Ishikawa (cell line): ENCODE results near the gene PDE4B.

ENCODE experiments used
- CEBPB ChIP-seq: IDR thresholded peaks from 2 replicates; pipeline ENCODE4 v1.6.1; 2012
- EGR1 ChIP-seq: IDR thresholded peaks from 2 replicates; pipeline ENCODE4 v1.6.1; 2012
- EP300 ChIP-seq: IDR thresholded peaks from 2 replicates; pipeline ENCODE4 v1.6.1; 2012; ENCODE audit warnings: borderline replicate concordance
- FOXM1 ChIP-seq: IDR thresholded peaks from 2 replicates; pipeline ENCODE4 v1.6.1; 2012; ENCODE audit warnings: low read depth, borderline replicate concordance
- TAF1 ChIP-seq: IDR thresholded peaks from 2 replicates; pipeline ENCODE4 v1.6.1; 2012; ENCODE audit warnings: low read depth, mild to moderate bottlenecking
- TCF12 ChIP-seq: IDR thresholded peaks from 2 replicates; pipeline ENCODE4 v1.6.1; 2012; ENCODE audit warnings: low read depth
- YY1 ChIP-seq: IDR thresholded peaks from 2 replicates; pipeline ENCODE4 v1.6.1; 2012; ENCODE audit warnings: low read depth
- TF ChIP-seq, protein P1 (sequence below): IDR thresholded peaks from 2 replicates; pipeline ENCODE4 v1.6.1; 2012
- TF ChIP-seq, protein P2 (sequence below): IDR thresholded peaks from 2 replicates; pipeline ENCODE4 v1.6.1; 2012; ENCODE audit warnings: low read depth, mild to moderate bottlenecking
- TF ChIP-seq, protein P3 (sequence below): IDR thresholded peaks from 2 replicates; pipeline ENCODE4 v1.6.1; 2012

DNA sequence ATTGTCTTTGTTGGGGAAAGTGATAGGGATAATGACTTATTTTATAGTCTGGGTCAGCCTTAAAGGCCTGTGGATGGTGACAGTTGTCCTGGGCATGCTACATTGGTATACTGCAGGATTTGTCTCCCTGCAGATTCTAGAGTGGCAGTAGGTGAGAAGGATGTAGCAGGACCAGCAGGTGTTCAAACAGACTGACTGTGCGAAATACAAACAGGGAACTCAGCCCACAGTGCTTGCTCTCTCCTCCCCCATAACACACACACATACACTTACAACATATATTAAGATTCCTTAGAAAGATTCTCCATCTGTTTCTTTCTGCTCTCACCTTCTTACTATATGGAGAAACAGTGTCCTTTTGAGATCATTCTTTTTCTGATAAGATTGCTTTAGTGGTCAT, 6.9 kb downstream of the PDE4B start:
- no peak for TF ChIP-seq YY1
- TF ChIP-seq EP300 = no peak
- TF ChIP-seq, protein P1, sequence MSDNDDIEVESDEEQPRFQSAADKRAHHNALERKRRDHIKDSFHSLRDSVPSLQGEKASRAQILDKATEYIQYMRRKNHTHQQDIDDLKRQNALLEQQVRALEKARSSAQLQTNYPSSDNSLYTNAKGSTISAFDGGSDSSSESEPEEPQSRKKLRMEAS = no peak
- TF ChIP-seq, protein P2, sequence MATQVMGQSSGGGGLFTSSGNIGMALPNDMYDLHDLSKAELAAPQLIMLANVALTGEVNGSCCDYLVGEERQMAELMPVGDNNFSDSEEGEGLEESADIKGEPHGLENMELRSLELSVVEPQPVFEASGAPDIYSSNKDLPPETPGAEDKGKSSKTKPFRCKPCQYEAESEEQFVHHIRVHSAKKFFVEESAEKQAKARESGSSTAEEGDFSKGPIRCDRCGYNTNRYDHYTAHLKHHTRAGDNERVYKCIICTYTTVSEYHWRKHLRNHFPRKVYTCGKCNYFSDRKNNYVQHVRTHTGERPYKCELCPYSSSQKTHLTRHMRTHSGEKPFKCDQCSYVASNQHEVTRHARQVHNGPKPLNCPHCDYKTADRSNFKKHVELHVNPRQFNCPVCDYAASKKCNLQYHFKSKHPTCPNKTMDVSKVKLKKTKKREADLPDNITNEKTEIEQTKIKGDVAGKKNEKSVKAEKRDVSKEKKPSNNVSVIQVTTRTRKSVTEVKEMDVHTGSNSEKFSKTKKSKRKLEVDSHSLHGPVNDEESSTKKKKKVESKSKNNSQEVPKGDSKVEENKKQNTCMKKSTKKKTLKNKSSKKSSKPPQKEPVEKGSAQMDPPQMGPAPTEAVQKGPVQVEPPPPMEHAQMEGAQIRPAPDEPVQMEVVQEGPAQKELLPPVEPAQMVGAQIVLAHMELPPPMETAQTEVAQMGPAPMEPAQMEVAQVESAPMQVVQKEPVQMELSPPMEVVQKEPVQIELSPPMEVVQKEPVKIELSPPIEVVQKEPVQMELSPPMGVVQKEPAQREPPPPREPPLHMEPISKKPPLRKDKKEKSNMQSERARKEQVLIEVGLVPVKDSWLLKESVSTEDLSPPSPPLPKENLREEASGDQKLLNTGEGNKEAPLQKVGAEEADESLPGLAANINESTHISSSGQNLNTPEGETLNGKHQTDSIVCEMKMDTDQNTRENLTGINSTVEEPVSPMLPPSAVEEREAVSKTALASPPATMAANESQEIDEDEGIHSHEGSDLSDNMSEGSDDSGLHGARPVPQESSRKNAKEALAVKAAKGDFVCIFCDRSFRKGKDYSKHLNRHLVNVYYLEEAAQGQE = no peak
- TF ChIP-seq EGR1 = no peak
- TF ChIP-seq CEBPB = no peak
- TF ChIP-seq FOXM1 = no peak
- TF ChIP-seq, protein P3, sequence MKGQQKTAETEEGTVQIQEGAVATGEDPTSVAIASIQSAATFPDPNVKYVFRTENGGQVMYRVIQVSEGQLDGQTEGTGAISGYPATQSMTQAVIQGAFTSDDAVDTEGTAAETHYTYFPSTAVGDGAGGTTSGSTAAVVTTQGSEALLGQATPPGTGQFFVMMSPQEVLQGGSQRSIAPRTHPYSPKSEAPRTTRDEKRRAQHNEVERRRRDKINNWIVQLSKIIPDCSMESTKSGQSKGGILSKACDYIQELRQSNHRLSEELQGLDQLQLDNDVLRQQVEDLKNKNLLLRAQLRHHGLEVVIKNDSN = no peak
- no peak for TF ChIP-seq TCF12
- TF ChIP-seq TAF1 = no peak
